ENCODE data around the gene ARID4B.

GRCh38 chr1:235296729-235297128 lies 31.2 kb downstream of the ARID4B start:
- TF ChIP-seq POLR2A (IDR thresholded peaks at IDR 0.05; ENCODE audit: extremely low read depth, insufficient read length) (no peak), CTCF (IDR thresholded peaks at IDR 0.05; ENCODE audit: low read depth, low read length) (no peak), MYC (IDR thresholded peaks at IDR 0.05; ENCODE audit: low read depth, low read length) (no peak), MAX (IDR thresholded peaks at IDR 0.05; ENCODE audit: low read depth, low read length) (no peak)
